Lung microvascular endothelial cell (primary cell): ENCODE data around the gene BTBD9. TPM values are rescaled to one million over a fixed set of nuclear protein-coding genes. Genes with fewer than 3 reads are reported as not detected.

Experiments
- DNase-seq, 2 donors: peaks; one replicate each; pipeline versions ENCODE4 v3.0.0 to v3.0.0-alpha.2; 2010; ENCODE audit warnings: low read depth in 2 of 2
- total RNA-seq: library from RNA; depleted of rRNA; stranded (reverse); fragments of >200 nt; gene quantifications from 2 replicates; pipeline ENCODE4 v1.2.1, GENCODE V29; 2014

BTBD9 gene
- total RNA-seq, 1 donor from 2014 or later, result 7.1 TPM

DNA sequence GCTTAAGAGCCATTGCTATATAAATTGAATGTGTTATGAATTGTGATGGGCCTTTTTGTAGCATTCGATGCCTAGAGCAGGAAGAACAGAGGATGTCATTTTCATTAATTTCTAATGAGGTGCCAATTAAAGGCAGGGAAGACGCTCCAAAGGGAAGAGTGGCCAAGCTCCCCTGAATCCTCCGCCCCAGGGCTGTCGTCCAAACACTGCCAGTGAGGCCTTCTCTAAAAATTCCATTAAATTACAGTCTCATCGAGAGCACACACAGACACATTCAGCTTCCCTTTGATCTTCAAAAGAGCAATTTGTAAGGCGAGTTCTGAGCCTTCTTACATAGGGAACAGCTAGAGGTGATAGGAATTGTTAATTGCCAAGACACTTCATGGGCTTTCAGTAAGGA lies 520.2 kb downstream of the BTBD9 start:
- DNase-seq, result no peak

DNA sequence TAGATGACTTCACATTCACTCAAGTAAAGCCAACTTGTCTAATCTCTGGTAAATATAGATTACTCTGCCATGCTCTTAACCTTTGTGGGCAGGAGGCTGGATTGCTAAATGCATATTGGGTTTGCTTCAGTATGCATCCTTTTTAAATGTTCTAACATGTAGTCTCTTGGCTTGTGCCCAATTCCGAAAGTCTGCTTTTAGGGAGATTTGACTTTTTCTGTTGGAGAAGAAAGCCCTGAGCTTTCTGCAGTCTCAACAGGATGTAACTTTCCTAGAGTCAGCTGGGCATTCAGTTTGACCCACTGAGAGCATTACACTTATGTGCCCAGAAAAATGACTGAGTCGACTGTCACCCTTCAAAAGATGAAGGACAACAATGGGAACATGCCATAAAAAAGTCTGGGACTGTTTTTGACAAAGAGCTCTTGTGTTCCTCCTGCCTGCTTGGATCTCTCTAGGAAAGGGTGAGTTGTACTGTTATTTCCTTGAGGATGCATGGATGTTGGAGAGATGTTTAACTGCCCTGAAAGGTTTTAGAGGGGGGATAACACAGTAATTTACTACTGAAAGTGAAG lies 520.9 kb downstream of the BTBD9 start:
- no peak for DNase-seq

Other genes with a start within 250 kb of the BTBD9 start
- gene GLO1, start 63.2 kb upstream of the BTBD9 start, total RNA-seq, result 76.0 and 91.3 TPM in 2 replicates
- under 0.01 TPM in 1 of 2 replicates, not detected in the other for gene DNAH8, start 75.4 kb upstream of the BTBD9 start, total RNA-seq